NT2/D1 (cell line): ENCODE results near the gene GEMIN5.

ENCODE experiments used
- DNase-seq: peaks from one replicate; pipeline ENCODE4 v3.0.0-alpha.2; 2011; ENCODE audit warnings: low read depth, low spot score
- H3K27me3 ChIP-seq: 2 replicates; pipeline ENCODE4 v1.6.0; 2011; ENCODE audit warnings: mild to moderate bottlenecking; ENCODE audit not compliant: insufficient read length, insufficient read depth
- H3K36me3 ChIP-seq: 2 replicates; pipeline ENCODE4 v1.6.1; 2011; ENCODE audit warnings: mild to moderate bottlenecking, low read length, mixed read lengths; ENCODE audit not compliant: insufficient read depth, insufficient read length
- H3K4me1 ChIP-seq: 2 replicates; pipeline ENCODE4 v1.5.1; 2011; ENCODE audit not compliant: insufficient read depth, insufficient read length
- H3K4me3 ChIP-seq: 2 replicates; pipeline ENCODE4 v1.5.1; 2011; ENCODE audit warnings: low read depth; ENCODE audit not compliant: insufficient read length
- H3K9ac ChIP-seq: 2 replicates; pipeline ENCODE4 v1.6.0; 2011; ENCODE audit warnings: low read depth; ENCODE audit not compliant: insufficient read length
- H3K9me3 ChIP-seq: 2 replicates; pipeline ENCODE4 v1.5.1; 2011; ENCODE audit warnings: mild to moderate bottlenecking, low read length; ENCODE audit not compliant: insufficient read depth
- SUZ12 ChIP-seq: IDR thresholded peaks from 2 replicates; pipeline ENCODE4 v1.6.1; 2011; ENCODE audit not compliant: insufficient read length, insufficient read depth; ENCODE audit errors: extremely low read depth
- YY1 ChIP-seq: IDR thresholded peaks from 2 replicates; pipeline ENCODE4 v1.6.1; 2011; ENCODE audit not compliant: insufficient read length, insufficient read depth
- ZNF274 ChIP-seq: IDR thresholded peaks from 2 replicates; pipeline ENCODE4 v1.6.1; 2011; ENCODE audit warnings: mild to moderate bottlenecking, low read depth, low read length

Gene GEMIN5

DNA sequence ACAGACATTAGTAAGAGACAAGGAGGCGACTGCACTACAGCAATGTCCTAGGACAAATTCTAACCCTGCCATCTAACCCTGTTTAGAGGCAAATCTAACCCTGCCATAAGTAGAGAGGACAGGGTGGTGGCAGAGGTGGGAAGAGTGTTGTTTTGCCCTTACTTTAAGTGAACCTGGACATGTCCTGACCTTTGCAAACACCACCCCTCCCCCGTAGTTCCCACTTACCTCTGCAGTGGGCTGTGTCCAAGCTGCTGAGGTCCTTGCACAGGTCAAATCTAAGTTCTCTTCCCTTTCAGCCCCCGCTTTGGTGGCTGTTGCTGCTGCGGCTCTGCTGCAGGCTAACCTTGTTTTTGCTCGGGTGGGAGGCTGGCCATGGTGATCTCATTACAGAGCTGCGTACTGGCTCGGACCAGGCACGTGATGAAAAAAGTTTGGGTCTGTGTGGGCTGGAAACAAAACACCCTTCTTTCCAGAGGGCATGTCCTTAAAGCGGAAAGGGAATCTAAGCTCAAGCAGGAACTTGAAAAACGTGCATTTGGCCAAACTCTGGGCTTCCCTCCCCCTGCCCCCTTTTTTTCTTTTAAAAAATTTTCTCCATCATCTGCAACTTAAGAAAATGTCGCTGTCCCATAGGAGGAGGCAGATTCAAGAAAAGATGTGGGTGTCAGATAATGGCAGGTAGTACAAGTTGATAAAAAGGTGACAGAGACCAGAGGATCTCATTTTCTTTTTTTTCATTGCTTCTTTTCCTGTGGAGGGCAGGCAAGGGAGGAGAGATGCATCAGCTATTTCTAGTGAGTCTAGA lies 87.6 kb downstream of the GEMIN5 start, which contains the start of gene FAXDC2:
Gene FAXDC2 (minus strand): TSS at position 349 of the 808 bp plus-strand sequence. CDS start 12,425 bp downstream, outside the sequence.
- H3K4me3 ChIP-seq: peak within 1 kb of the TSS; percentile 43

DNA sequence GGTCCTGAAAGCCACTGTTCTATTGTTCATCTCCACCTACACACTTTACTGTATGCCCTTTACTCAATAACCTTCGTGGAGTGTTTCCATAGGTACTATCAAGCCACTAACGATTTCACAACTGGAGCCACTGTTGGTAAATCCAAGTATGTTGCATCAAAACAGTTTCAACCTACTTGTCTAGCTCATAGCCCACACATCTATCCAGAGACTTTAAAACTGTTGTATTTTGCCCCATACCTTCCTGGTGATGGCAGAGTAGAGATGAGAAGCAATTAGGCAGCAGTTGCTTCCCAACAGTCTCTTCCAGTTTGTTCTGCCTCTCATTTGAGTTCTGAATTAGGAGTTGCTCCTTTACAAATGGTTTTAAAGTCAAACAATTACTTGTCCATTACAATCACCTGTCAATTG lies 88.2 kb downstream of the GEMIN5 start:
- Histone ChIP-seq H3K9me3 (no peaks in the 10 kb centered on the region), H3K36me3 (no peaks in the 10 kb centered on the region), H3K27me3 (no peaks in the 10 kb centered on the region), H3K9ac (no peak overlapping the region), H3K4me3 (peak overlapping the region; percentile 43), H3K4me1 (no peaks in the 10 kb centered on the region)
- no peak for DNase-seq
- TF ChIP-seq ZNF274 (no peak), SUZ12 (no peak), YY1 (no peak)

More for the DNA sequence above, 87.6 kb downstream of the GEMIN5 start, which contains the start of gene FAXDC2:
- Histone ChIP-seq H3K36me3 (no peaks in the 10 kb centered on the region), H3K4me1 (no peaks in the 10 kb centered on the region), H3K9me3 (no peaks in the 10 kb centered on the region), H3K9ac (peak within 1 kb of the TSS; percentile 68), H3K27me3 (no peaks in the 10 kb centered on the region)
- DNase-seq: peak; percentile 54
- TF ChIP-seq ZNF274 (no peak), YY1 (no peak), SUZ12 (no peak)

DNA sequence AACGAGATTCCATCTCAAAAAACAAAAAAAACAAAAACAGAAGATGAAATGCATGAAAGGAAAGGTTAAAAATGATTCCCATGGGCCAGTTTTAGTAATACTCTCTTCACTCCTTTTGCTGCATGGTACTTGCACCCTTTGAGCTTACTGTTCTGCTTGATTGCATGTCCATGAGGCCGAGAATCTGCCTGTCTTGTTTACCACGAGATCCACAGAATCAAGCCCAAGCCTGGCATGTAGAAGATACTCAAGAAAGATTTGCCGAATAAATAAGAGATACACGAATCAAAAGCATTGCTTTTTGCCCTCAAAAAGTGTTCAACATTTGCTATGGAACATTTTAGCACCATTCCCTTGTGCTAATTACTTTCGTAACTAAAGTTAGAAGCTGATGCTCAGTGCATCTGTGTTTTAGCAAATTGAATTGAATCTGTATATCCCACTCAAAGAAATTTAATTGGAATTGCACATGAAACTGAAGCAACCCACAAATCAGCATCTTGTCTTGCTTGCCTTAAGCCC lies 88.7 kb downstream of the GEMIN5 start:
- H3K9ac ChIP-seq: no peak overlapping the region
- H3K36me3 ChIP-seq: no peaks in the 10 kb centered on the region
- no peaks in the 10 kb centered on the region for H3K9me3 ChIP-seq
- H3K27me3 ChIP-seq: no peaks in the 10 kb centered on the region
- DNase-seq: no peak
- TF ChIP-seq YY1 (no peak), ZNF274 (no peak), SUZ12 (no peak)
- H3K4me3 ChIP-seq: peak overlapping the region; percentile 43
- no peaks in the 10 kb centered on the region for H3K4me1 ChIP-seq

- no peaks in the 10 kb centered on the region for H3K36me3 ChIP-seq
- DNase-seq: no peak
- TF ChIP-seq YY1 (no peak), SUZ12 (no peak), ZNF274 (no peak)
- no peak overlapping the region for H3K9ac ChIP-seq
- no peak overlapping the region for H3K4me3 ChIP-seq
- no peaks in the 10 kb centered on the region for H3K9me3 ChIP-seq
- no peaks in the 10 kb centered on the region for H3K27me3 ChIP-seq
- peaks cover 3% of the 10 kb centered on the region for H3K4me1 ChIP-seq
Measured at GRCh38 chr5:154844809-154845208, 93.2 kb downstream of the GEMIN5 start.

DNA sequence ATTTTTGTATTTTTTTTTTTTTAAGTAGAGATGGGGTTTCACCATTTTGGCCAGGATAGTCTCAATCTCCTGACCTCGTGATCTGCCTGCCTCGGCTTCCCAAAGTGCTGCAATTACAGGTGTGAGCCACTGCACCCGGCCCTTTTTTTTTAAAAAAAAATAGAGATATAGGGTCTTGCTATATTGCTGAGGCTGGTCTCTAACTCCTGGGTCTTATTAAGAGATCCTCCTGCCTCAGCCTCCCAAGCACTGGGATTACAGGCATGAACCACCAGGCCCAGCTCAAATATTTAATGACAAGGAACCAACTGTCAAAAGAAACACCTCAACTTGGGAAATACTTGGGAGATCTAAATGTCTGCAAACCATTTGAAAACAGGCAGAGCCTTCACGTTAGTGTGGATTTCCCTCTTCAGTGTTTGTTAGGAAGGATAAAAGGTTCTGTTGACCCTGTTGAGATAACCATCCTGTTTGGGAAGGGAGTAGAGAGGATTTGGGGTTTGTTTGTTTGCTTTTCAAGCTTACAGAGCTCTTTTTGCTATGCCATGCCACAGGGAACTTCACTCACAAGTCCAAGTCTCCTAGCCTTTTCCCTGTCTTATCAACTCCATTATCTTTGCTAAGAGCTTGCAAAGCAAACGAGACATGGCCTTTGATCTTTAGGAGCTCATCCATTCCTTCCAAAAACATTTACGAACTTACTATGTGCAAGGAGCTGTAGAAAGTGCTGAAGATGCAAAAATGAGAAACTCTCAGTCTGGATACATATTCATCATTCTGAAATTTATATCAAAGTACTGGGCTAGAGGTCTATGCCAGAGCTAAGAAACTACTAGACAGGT lies 95.1 kb downstream of the GEMIN5 start:
- Histone ChIP-seq H3K9ac (no peak overlapping the region), H3K4me1 (peaks cover 3% of the 10 kb centered on the region), H3K36me3 (no peaks in the 10 kb centered on the region), H3K4me3 (no peak overlapping the region), H3K9me3 (no peaks in the 10 kb centered on the region), H3K27me3 (no peaks in the 10 kb centered on the region)
- no peak for TF ChIP-seq ZNF274
- no peak for DNase-seq

- no peak for DNase-seq
- no peak overlapping the region for H3K9ac ChIP-seq
- peaks cover 3% of the 10 kb centered on the region for H3K4me1 ChIP-seq
- no peaks in the 10 kb centered on the region for H3K27me3 ChIP-seq
- H3K9me3 ChIP-seq: no peaks in the 10 kb centered on the region
- TF ChIP-seq SUZ12 (no peak), YY1 (no peak), ZNF274 (no peak)
- peaks cover under 1% of the 10 kb centered on the region for H3K36me3 ChIP-seq
- no peak overlapping the region for H3K4me3 ChIP-seq
Measured at GRCh38 chr5:154841273-154841661, 96.7 kb downstream of the GEMIN5 start.
